Upper lobe of left lung (tissue), 4 donors: Measurements from ENCODE around the gene B3GLCT.

ENCODE experiments used
- CTCF ChIP-seq, 6 experiments: fragments of 450-650 bp in 4 of 6; fragments of 200-600 bp in 2 of 6; sonication (generic) in 2 of 6; IDR thresholded peaks; one replicate each; pipeline ENCODE4 v1.5.1; 2016 to 2019; ENCODE audit warnings: antibody characterized with exemption in 6 of 6
- EP300 ChIP-seq, 4 donors: sonication (generic); formaldehyde crosslinking; IDR thresholded peaks; one replicate each; pipeline ENCODE4 v1.5.1; 2017; ENCODE audit warnings: antibody characterized with exemption in 4 of 4, control low read depth in 2 of 4
- POLR2A ChIP-seq, 4 donors: fragments of 450-650 bp; IDR thresholded peaks; one replicate each; pipeline ENCODE4 v1.5.1; 2016 to 2017; ENCODE audit warnings: antibody characterized with exemption in 4 of 4, mild to moderate bottlenecking in 2 of 4
- POLR2AphosphoS5 ChIP-seq, 2 donors: sonication (generic); formaldehyde crosslinking; IDR thresholded peaks; one replicate each; pipeline ENCODE4 v1.5.1; 2017; ENCODE audit warnings: antibody characterized with exemption in 2 of 2

GRCh38 chr13:31352467-31352866, 152.7 kb downstream of the B3GLCT start:
- no peak for TF ChIP-seq POLR2A (IDR thresholded peaks at IDR 0.05)
- TF ChIP-seq CTCF (IDR thresholded peaks at IDR 0.05), result no peak
- no peak for TF ChIP-seq EP300 (IDR thresholded peaks at IDR 0.05)
- no peak for TF ChIP-seq POLR2AphosphoS5 (IDR thresholded peaks at IDR 0.05)
